ENCODE results near the gene ITGAE.

- TF ChIP-seq CTCF (IDR thresholded peaks at IDR 0.05) = no peak
- no peak for TF ChIP-seq POLR2A (IDR thresholded peaks at IDR 0.05)
Measured at GRCh38 chr17:3808701-3809100, 7.7 kb upstream of the ITGAE start.

All from lower leg skin (tissue), 3 donors.